ENCODE results near the gene CA12. TPM values are rescaled to one million over a fixed set of nuclear protein-coding genes. Genes with fewer than 3 reads are reported as not detected.

The CA12 gene
- total RNA-seq, 1 donor from 2014 or later = 0.36 TPM

Other genes with a start within 250 kb of the CA12 start
- gene RPS27L, start 224.4 kb downstream of the CA12 start, total RNA-seq = 163 and 164 TPM in 2 replicates
- gene RAB8B, start 192.2 kb downstream of the CA12 start, total RNA-seq = 135 and 149 TPM in 2 replicates
- 4.1 and 6.2 TPM in 2 replicates for gene APH1B, start 104.2 kb downstream of the CA12 start, total RNA-seq
- gene USP3, start 122.7 kb upstream of the CA12 start, total RNA-seq = 46.9 and 58.9 TPM in 2 replicates
- gene FBXL22, start 215.5 kb upstream of the CA12 start, total RNA-seq = 0.83 and 0.88 TPM in 2 replicates

All from activated T-helper 1 cell treated with anti-CD3 and anti-CD28 coated beads, Interleukin-12 subunit alpha, Interleukin-12 subunit beta, Interleukin-2, Interleukin-4 antibody, amounts not matched to agents 30 ng/mL and 10 ng/mL and 1 ng/mL, durations not matched to agents 14 hours and 24 hours and 36 hours (primary cell).